Activated CD4-positive, CD25-positive, alpha-beta regulatory T cell treated with anti-CD3 and anti-CD28 coated beads, Interleukin-2, amount 50 U/mL, for 16 hours (primary cell): ENCODE results near the gene SPOCK1.

ENCODE experiments used
- DNase-seq: peaks from one replicate; pipeline ENCODE4 v3.0.0-alpha.2; 2020; ENCODE audit warnings: low read depth, low spot score

The SPOCK1 gene

GRCh38 chr5:137492331-137492730 lies 6.8 kb downstream of the SPOCK1 start:
- DNase-seq = no peak

GRCh38 chr5:137491121-137491520 lies 8.0 kb downstream of the SPOCK1 start:
- DNase-seq = no peak

GRCh38 chr5:137490591-137490990 lies 8.5 kb downstream of the SPOCK1 start:
- DNase-seq = no peak

- DNase-seq = no peak
These were observed 10.2 kb downstream of the SPOCK1 start for GRCh38 chr5:137488974-137489373.

GRCh38 chr5:137488516-137488915 lies 10.6 kb downstream of the SPOCK1 start:
- no peak for DNase-seq

- DNase-seq = no peak
These were observed 11.5 kb downstream of the SPOCK1 start for GRCh38 chr5:137487600-137487999.

- no peak for DNase-seq
These were observed 12.4 kb downstream of the SPOCK1 start for GRCh38 chr5:137486707-137487106.

- DNase-seq = no peak
These were observed 17.5 kb downstream of the SPOCK1 start for GRCh38 chr5:137481596-137481995.

GRCh38 chr5:137478043-137478442 lies 21.1 kb downstream of the SPOCK1 start:
- no peak for DNase-seq

GRCh38 chr5:137470921-137471220 lies 28.3 kb downstream of the SPOCK1 start:
- DNase-seq = no peak

- DNase-seq = no peak
These were observed 28.8 kb downstream of the SPOCK1 start for GRCh38 chr5:137470111-137470920.

- DNase-seq = no peak
These were observed 32.2 kb downstream of the SPOCK1 start for GRCh38 chr5:137466889-137467288.

GRCh38 chr5:137465930-137466329 lies 33.2 kb downstream of the SPOCK1 start:
- no peak for DNase-seq

GRCh38 chr5:137462816-137463520 lies 36.2 kb downstream of the SPOCK1 start:
- no peak for DNase-seq

GRCh38 chr5:137462265-137462590 lies 36.9 kb downstream of the SPOCK1 start:
- no peak for DNase-seq

GRCh38 chr5:137461391-137462264 lies 37.5 kb downstream of the SPOCK1 start:
- no peak for DNase-seq

- DNase-seq = no peak
These were observed 44.5 kb downstream of the SPOCK1 start for GRCh38 chr5:137454671-137455070.

- DNase-seq = no peak
These were observed 45.5 kb downstream of the SPOCK1 start for GRCh38 chr5:137453483-137454080.

- DNase-seq = no peak
These were observed 48.4 kb downstream of the SPOCK1 start for GRCh38 chr5:137450759-137451158.

GRCh38 chr5:137448868-137449267 lies 50.3 kb downstream of the SPOCK1 start:
- DNase-seq = no peak

GRCh38 chr5:137446615-137447014 lies 52.5 kb downstream of the SPOCK1 start:
- DNase-seq = no peak

- DNase-seq = no peak
These were observed 53.0 kb downstream of the SPOCK1 start for GRCh38 chr5:137446151-137446550.
